SK-N-MC (cell line): ENCODE results near the gene PLA2G1B.
A peak's percentile ranks its signal among the peaks of the same experiment; 100 is the strongest.

Experiments used
- DNase-seq: peaks from one replicate; pipeline ENCODE4 v3.0.0-alpha.2; 2011; ENCODE audit warnings: low read depth, low spot score
- H3K27ac ChIP-seq: fragments of 200-600 bp; sonication (generic); 2 replicates; pipeline ENCODE4 v1.5.1; 2016; ENCODE audit warnings: mixed run types
- H3K36me3 ChIP-seq: fragments of 200-600 bp; sonication (generic); 2 replicates; pipeline ENCODE4 v1.6.1; 2017; ENCODE audit warnings: antibody characterized with exemption, low read length, mixed read lengths; ENCODE audit not compliant: insufficient read depth
- H3K4me3 ChIP-seq: fragments of 200-600 bp; sonication (generic); 2 replicates; pipeline ENCODE4 v1.5.1; 2016
- H3K9ac ChIP-seq: fragments of 200-600 bp; sonication (generic); 2 replicates; pipeline ENCODE4 v1.8.0; 2017; ENCODE audit warnings: mixed run types, mixed read lengths; ENCODE audit not compliant: insufficient read length
- H3K9me3 ChIP-seq: fragments of 200-600 bp; sonication (generic); 2 replicates; pipeline ENCODE4 v1.6.1; 2017; ENCODE audit warnings: low read depth, mild to moderate bottlenecking, antibody characterized with exemption, low read length, moderate library complexity, mixed read lengths
- EZH2 ChIP-seq: fragments of 200-600 bp; sonication (generic); IDR thresholded peaks from one replicate; pipeline ENCODE4 v1.6.1; 2017; ENCODE audit warnings: antibody characterized with exemption
- FOXP2 ChIP-seq: optimal IDR thresholded peaks from 2 replicates; pipeline ENCODE3; 2011; ENCODE audit warnings: mild to moderate bottlenecking, moderate library complexity; ENCODE audit not compliant: insufficient read depth; ENCODE audit errors: extremely low read length, control extremely low read depth
- POLR2AphosphoS5 ChIP-seq: IDR thresholded peaks from 2 replicates; pipeline ENCODE4 v1.6.1; 2012; ENCODE audit warnings: mild to moderate bottlenecking, low read depth, low read length, borderline replicate concordance

PLA2G1B gene

GRCh38 chr12:120327593-120327992 lies at the start of gene PLA2G1B:
Gene PLA2G1B, minus strand, starts transcription at chr12:120327779. Its CDS starts 26 bp downstream, at chr12:120327753.
- Histone ChIP-seq H3K36me3 (no peaks in the 10 kb centered on the region), H3K9me3 (no peaks in the 10 kb centered on the region), H3K4me3 (no peak within 1 kb of the TSS), H3K9ac (no peak within 1 kb of the TSS), H3K27ac (no peak within 1 kb of the TSS)
- no peak for DNase-seq
- TF ChIP-seq FOXP2 (no peak), POLR2AphosphoS5 (no peak), EZH2 (no peak)

DNA sequence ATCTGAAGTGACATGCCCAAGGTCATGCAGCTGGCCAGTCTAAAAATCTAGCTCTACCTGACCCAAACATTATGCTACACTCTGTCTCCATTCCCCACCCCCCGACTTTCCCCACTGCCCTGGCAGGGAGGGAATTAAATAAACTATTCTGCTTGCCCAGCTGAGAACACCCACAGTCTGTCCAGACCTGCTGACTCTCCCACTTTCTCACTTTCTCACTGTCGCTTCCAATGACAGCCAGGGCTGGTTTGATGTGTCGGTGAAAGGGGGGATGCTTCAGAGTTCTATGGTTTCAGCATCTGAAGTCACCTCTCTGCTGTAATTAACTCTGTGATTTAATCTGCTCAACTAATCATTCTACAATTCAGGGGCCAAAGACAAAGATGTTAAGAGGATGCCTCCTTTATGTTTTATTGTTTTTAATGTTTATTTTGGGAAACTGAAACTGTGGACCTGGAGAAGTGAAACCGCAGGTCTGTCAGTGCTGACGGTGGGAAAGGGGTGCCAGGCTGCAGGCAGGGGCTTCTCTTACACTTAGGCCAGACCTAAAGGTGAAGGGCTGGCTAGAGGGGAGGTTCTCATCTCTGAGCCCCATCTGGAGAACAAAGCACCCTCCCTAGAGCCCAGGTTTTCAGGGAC lies 49.5 kb upstream of the PLA2G1B start:
- Histone ChIP-seq H3K9me3 (no peaks in the 10 kb centered on the region), H3K4me3 (no peak overlapping the region)

DNA sequence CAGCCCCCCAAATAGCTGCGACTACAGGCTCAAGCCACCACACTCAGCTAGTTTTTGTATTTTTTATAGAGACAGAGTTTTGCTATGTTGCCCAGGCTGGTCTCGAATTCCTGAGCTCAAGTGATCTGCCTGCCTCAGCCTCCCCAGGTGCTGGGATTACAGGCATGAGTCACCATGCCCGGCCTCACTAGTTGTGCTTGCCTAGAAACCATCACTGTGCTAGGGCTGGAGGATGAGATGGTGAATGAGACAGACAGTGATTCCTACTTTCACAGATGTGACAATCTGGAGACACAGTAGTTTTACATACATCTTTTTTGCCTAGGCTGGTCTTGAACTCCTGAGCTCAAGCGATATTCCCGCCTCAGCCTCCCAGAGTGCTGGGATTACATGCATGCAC lies 48.8 kb upstream of the PLA2G1B start:
- DNase-seq = no peak
- no peak overlapping the region for H3K27ac ChIP-seq
- no peak overlapping the region for H3K9ac ChIP-seq
- no peaks in the 10 kb centered on the region for H3K36me3 ChIP-seq
- TF ChIP-seq EZH2 = no peak
- no peak for TF ChIP-seq FOXP2
- no peak for TF ChIP-seq POLR2AphosphoS5
- no peaks in the 10 kb centered on the region for H3K9me3 ChIP-seq
- H3K4me3 ChIP-seq = no peak overlapping the region

More for the DNA sequence above, 49.5 kb upstream of the PLA2G1B start:
- no peak for TF ChIP-seq EZH2
- no peak for TF ChIP-seq POLR2AphosphoS5
- no peak for TF ChIP-seq FOXP2
- DNase-seq = no peak
- H3K9ac ChIP-seq = no peak overlapping the region
- no peak overlapping the region for H3K27ac ChIP-seq
- no peaks in the 10 kb centered on the region for H3K36me3 ChIP-seq

DNA sequence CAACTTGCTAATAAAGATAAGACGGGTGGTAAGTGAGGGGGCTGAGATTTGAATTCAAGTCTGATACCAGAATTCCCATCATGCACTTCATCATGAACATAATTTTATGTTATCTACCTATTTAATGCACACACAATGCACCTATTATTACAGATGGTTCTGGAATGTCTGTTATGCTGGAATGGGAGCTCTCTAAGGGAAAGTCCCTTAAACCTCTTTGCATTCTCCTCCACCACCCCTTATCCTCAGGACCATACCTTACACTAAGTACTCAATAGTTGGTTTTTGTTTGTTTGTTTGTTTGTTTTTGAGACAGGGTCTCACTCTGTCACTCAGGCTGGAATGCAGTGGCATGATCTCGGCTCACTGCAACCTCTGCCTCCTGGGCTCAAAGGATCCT lies 48.4 kb upstream of the PLA2G1B start:
- Histone ChIP-seq H3K4me3 (no peak overlapping the region), H3K27ac (no peak overlapping the region), H3K9me3 (no peaks in the 10 kb centered on the region), H3K9ac (no peak overlapping the region), H3K36me3 (no peaks in the 10 kb centered on the region)
- TF ChIP-seq FOXP2 = no peak
- TF ChIP-seq POLR2AphosphoS5 = no peak
- no peak for TF ChIP-seq EZH2
- no peak for DNase-seq

- Histone ChIP-seq H3K9ac (no peak overlapping the region), H3K36me3 (no peaks in the 10 kb centered on the region), H3K9me3 (no peaks in the 10 kb centered on the region), H3K27ac (no peak overlapping the region), H3K4me3 (no peak overlapping the region)
- DNase-seq = no peak
- no peak for TF ChIP-seq POLR2AphosphoS5
- TF ChIP-seq FOXP2 = no peak
- TF ChIP-seq EZH2 = no peak
Measured at GRCh38 chr12:120373683-120374082, 46.1 kb upstream of the PLA2G1B start.

- TF ChIP-seq EZH2 (no peak), POLR2AphosphoS5 (no peak), FOXP2 (no peak)
- no peak for DNase-seq
- Histone ChIP-seq H3K36me3 (no peaks in the 10 kb centered on the region; the same call in 1 of the 2 replicates), H3K4me3 (no peak overlapping the region), H3K9me3 (no peaks in the 10 kb centered on the region), H3K9ac (no peak overlapping the region), H3K27ac (no peak overlapping the region)
Measured at GRCh38 chr12:120370343-120371243, 43.0 kb upstream of the PLA2G1B start.

GRCh38 chr12:120369603-120370342 lies 42.2 kb upstream of the PLA2G1B start:
- H3K36me3 ChIP-seq = no peaks in the 10 kb centered on the region; the same call in 1 of the 2 replicates
- TF ChIP-seq FOXP2 (no peak), POLR2AphosphoS5 (no peak), EZH2 (no peak)
- H3K27ac ChIP-seq = no peak overlapping the region
- no peak for DNase-seq
- H3K9ac ChIP-seq = peak overlapping the region; percentile 56
- peak overlapping the region; percentile 77 for H3K4me3 ChIP-seq
- no peaks in the 10 kb centered on the region for H3K9me3 ChIP-seq

DNA sequence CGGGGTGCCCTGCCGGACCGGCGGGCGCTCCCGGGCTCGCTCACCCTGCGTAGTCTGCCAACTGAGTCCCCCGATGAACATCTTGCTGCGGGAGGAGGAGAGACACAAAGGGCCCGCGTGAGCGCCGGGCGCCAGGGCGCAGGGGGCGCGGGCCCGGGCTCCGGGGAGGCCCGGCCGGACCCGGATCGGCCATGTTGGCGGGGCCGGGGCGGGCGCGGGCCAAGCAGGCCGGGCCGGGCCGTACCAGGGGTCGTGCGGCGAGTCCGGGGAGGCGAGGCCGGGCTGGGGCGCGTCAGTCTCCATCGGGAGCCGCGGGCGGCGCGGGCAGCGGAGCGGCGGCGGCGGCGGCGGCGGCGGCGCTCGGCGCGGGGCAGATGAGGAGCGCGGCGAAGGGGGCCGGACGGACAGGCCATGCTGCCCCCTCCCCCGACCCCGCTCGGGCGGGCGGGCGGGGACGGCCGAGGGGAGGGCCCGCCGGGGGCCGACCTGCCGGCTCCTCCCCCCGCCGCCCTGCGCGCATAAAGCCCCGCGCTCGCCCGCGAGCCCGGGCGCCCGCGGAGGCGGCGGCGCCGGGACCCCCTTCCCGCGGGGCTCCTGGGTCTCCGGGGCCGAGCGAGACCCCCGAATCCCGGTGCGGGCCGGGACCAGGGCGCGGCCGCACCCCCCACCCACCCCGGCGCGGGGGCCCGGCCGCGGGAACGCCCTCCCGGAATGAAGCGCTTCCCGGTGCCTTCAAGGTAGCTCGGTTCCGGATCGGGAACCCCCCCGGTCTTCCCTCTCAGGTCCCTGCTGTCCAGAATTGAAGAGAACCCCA lies 41.4 kb upstream of the PLA2G1B start, which contains the start of gene MSI1:
Gene MSI1, minus strand, starts transcription at position 376 of the 814 bp plus-strand sequence. Its CDS starts 73 bp downstream, at position 303.
- H3K9ac ChIP-seq = peak within 1 kb of the TSS; percentile 89
- peaks cover 5% of the 10 kb centered on the region; the same call in 1 of the 2 replicates for H3K36me3 ChIP-seq
- H3K27ac ChIP-seq = no peak within 1 kb of the TSS
- H3K9me3 ChIP-seq = no peaks in the 10 kb centered on the region
- H3K4me3 ChIP-seq = peak within 1 kb of the TSS; percentile 82
- no peak for TF ChIP-seq EZH2
- TF ChIP-seq FOXP2 = no peak
- no peak for TF ChIP-seq POLR2AphosphoS5
- no peak for DNase-seq
